ENCODE measurements around the gene SLC17A7.

- TF ChIP-seq CTCF (IDR thresholded peaks at IDR 0.05 in 8 of 11, conservative IDR thresholded peaks at IDR 0.05 in 3 of 11) (no peak), POLR2A (IDR thresholded peaks at IDR 0.05) (no peak), POLR2AphosphoS5 (IDR thresholded peaks at IDR 0.05) (no peak)
Observed at GRCh38 chr19:49418511-49418910, 22.8 kb downstream of the SLC17A7 start.

Measured in spleen (tissue), 7 donors.